HG03064 (cell line): ENCODE data around the gene RIOK2.

Source experiments
- ATAC-seq: cut with Tn5 transposase; IDR thresholded peaks from one replicate; pipeline ENCODE4 v1.9.1; 2021; ENCODE audit warnings: low read depth; ENCODE audit not compliant: unreplicated experiment

The RIOK2 gene

DNA sequence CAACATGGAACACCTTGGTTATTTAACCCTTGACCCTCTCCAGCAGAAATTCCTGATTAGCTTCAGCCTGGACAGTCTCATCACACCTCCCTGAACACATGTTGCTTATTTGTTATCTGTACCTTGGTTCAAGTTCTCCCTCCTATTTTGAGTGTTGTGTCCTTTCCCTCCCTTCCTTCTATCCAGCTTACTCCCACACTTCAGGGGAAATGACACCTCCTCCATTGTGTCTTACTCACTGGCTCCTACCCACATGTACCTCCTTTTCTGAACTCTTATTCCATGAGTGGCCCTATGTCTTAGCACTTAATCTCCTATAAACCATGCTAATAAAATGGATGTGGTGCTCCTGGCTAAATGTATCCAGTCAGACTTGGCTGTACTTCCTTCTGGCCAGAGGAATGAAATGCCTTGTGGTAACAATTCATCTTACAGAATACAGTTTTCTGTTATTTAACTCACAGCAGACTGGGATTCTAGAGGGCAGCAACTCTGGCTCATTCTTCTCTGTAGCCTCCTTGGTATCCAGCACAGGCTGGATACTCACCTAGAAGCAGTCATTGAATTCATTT lies 51.8 kb downstream of the RIOK2 start:
- ATAC-seq = no peak

DNA sequence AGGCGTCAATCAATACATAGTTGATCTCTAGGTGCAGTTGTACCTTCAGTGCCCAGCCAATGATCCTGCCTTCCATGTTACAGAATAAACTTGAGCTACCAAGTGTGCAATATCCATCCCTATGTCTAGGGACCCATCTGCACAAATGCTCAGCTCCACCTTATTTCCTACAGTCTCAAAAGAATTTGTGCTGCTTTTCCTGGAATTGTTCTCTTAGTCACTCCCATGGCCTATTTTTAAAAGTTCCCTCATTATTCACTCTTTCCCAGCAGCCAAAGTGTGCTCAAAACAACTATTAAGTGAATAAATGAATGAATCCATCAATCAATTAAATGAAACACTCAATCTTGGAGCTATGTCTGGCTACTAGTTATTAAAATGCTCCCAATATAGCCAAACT lies 55.3 kb downstream of the RIOK2 start:
- no peak for ATAC-seq

DNA sequence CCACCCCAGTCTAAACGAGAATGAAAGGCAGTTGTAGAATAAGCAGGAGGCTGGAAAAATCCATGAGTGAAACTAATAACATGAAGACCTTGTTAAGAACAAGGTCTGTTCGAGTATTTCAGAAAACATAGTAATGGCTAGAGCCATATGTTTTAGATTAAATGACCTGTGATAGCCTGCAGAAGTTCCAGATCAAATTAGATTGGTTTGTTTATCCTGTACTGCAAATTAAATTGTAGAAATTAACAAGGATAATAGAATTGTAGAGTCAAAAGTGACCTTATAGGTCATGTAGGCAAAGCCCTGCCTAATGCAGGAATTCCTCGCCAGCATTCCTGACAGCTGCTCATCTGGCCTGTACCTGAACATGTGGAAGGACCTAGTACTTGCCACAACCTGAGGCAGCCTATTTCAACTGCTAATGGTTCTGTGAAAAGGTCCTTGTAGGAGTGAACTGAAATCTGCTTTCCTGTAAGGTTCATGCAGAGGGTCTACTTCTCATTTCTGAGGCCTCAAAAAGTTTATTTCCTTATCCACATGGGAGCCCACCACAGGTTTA lies 57.8 kb downstream of the RIOK2 start:
- ATAC-seq = no peak

DNA sequence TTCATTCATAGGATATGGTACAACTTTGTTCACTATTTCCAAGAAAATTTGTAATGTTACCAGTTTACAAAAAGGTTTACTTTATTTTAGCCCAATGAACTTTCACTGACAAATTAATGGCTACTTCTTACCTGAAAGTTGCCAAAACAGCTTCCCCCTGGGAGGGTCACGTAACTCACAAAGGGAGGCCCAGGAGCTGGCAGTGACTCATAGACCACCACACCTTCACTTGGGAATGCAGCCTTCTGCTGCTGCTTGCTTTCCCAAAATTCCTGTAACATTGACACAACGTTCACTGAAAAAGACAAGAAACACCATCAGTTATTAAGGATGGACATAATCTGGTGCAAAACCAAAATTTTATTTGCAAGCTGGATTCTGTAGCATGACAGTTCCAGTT lies 58.7 kb downstream of the RIOK2 start:
- no peak for ATAC-seq

DNA sequence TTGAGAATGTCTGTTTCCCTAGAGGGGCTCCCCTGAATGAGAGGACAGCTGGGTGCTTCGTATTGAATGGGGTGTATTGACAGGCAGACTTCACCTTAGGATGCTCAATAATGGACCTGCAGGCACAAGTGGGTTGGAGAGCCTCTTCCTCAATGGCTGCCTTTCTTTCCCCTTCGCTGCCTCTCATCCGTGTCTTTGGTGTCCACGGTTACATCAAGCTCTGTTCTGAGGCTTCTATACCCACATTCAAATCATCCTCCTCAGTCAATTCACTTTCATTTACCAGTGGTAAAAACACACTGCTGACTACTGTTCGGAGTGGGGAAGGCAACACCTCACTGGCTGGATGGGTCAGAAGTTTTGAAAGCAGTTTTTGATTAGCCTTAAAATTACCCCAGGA lies 61.2 kb downstream of the RIOK2 start:
- ATAC-seq = no peak

DNA sequence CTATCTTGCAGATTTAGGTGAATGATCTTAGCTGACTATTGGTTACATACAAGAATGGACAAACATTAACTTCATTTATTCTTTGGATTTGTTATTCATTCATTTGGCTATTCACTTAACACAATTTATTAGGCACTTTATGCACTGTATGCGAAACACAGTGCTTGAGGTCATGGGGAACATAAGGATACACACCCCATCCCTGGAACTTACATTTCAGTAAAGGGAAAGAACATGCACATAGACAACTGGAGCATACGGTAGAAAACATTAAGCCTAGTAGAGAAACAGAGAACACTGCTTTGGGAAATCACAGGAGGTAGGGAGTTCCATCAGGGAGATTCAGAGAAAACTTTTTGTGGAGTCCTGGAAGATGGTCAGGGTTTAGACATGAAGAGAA lies 62.9 kb downstream of the RIOK2 start:
- no peak for ATAC-seq

DNA sequence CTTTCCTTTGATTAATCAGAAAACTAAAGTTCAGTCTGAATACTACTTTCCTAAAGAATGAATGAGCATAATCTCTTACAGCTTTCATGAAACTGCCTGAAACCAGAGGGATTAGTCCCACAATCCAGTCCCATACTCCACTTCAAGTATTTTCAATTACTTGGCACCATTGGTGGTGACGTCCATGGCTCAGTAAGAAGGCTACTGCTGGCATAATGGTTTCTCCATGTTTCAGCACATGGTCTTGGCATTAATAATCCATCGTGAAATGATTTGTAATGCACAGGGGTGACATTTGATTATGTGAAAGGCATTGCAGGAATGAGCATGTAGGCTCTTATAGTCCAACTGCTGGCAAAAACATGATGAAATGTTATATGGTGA lies 64.0 kb downstream of the RIOK2 start:
- ATAC-seq = no peak

DNA sequence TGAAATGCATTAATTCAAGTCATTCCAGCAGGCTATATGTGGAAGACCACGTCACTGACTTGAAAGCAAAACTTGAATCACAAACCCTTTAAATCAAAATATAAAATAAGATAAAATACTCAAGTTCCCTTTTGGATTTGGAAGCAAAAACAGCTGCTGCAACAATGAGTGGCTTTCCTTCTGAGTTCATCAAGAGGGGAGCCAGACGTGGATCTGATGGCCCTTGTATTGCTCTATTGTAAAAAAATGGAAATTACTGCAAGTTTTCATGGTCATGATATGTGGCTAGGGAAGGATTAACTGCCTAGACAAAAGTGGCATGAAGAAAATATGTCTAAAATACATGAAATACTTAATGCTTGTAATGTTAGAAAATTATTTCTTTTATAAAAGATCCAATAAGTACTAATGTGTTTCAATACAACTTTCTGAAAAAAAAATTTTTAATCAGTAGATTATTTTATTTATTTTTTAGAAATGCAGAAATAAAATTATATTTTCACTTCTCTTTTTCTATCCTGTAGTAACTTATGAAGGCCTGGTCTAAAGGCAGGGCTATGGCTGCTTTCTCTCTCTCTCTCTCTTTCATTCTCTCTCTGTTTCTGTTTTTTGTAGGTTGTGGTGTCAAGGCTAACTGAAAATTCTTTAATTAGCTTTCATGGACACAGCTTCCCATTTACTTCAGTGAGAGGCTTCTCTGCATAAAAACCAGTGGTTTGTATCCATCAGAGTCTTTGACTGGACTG lies 64.6 kb downstream of the RIOK2 start:
- ATAC-seq = no peak

DNA sequence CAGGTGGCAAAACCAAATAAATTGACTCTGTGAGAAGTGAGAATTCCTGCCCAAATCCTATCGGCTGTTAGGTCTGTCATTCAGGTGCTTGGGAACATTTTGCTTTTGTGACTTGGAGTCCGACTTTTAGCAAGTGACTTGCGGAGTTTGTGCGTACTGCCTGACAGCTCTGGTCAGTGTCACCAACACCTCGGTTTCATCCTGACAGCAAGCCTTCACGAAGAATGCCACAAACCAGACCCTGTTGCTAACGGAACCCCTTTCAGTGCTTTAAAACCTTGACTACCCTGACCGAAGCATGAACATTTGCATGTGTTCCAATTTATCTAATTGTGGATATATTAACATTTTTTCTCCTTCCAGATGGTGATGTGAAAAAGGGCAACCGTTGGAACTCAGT lies 67.1 kb downstream of the RIOK2 start:
- no peak for ATAC-seq

DNA sequence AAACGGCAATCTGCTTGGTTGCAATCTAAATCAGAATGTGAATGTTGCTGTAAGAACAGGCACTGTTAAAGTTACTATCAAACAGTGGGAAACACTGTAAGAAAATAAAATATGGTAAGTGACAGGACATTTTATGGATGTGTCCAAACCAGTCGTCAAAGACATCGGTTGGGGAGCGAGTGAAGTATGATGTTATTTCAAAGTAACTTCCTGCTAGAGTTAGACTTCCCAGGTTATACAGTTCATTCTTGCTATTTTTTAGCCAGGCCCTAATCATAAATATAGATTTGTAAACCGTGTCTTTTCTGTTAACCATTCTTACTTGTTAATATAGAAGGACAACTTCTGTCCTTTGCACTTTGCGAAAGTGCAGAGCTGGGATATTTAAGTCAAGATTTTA lies 70.8 kb downstream of the RIOK2 start:
- no peak for ATAC-seq

DNA sequence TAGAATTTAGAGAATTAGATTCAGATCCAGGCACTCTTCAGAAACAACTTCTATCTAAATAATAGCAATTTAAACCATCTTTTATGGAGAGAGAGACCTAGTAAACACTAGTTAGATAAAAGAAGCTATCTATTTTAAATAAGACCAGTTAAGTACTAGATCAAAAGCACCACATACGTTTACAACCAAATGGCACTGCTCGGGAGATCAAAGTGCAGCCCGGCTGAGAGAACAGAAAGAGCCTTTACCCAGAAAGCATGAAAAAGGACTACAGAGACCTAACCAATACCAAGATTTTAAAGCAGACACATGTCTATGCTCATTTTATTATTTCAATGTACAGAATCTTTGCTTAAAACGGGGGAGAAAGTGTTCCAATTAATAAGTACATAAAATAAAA lies 71.4 kb downstream of the RIOK2 start:
- no peak for ATAC-seq

DNA sequence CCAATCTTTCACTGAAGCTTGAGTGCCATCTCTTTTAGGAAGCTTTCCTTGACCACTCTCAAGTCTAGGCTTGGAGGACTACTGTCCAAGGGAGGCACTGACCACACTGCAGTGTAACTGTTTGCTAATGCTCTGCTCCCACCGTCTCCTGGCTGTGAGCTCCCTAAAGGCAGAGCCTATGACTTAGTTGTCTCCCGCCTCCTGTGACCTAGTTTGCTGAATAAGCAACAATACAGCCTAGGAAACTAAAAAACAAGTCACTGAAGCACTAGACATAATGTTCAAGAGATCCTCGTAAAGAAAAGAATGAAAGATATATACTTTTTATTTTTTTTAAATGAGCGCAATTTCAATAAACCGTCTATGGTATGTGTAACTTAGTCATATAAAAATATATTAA lies 72.0 kb downstream of the RIOK2 start:
- ATAC-seq = no peak
